GM18517 (cell line): ENCODE results near the gene IFITM1.
"Not testable (repeated sequence)": the region's sequence is repeated elsewhere in the genome, so short reads cannot be mapped to it uniquely, and the experiment has no call there.

Experiments
- ATAC-seq: cut with Tn5 transposase; IDR thresholded peaks from one replicate; pipeline ENCODE4 v1.9.1; 2021; ENCODE audit warnings: mild to moderate bottlenecking, moderate library complexity; ENCODE audit not compliant: unreplicated experiment

Gene IFITM1

DNA sequence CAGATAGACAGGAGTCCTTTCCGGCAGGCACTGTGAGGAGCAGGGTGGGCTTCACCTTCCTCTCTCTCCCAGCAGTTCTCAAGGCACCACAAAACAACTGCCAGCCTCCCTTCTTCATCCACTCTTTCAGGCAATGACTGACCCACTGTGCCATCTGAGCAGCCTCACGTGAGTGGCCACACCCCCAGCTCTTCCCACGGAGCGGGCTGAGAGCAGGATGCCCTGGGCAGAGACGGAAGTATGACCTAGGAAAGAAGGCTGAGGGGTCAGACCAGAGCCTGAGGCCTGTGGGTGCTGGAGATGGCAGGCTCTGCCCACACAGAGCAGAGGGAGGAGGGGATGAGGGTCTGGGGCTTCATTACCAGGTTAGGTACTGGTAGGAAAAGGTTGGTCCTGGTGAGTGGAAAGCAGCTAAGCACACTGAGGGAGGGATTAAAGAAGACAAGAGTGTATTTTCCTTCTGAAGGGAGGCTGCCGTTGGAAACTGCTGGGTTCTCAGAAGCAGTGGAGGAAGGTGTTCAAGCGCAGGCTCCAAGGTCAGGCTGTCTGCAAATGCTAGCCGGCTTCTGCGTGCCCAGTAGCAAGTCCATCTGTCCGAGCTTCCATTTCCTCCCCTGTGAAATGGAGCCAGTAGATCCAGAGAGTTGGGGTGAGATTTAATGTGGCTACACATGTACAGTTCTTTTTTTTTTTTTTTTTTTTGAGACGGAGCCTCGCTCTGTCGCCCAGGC lies 31.0 kb upstream of the IFITM1 start:
- ATAC-seq, result no peak

DNA sequence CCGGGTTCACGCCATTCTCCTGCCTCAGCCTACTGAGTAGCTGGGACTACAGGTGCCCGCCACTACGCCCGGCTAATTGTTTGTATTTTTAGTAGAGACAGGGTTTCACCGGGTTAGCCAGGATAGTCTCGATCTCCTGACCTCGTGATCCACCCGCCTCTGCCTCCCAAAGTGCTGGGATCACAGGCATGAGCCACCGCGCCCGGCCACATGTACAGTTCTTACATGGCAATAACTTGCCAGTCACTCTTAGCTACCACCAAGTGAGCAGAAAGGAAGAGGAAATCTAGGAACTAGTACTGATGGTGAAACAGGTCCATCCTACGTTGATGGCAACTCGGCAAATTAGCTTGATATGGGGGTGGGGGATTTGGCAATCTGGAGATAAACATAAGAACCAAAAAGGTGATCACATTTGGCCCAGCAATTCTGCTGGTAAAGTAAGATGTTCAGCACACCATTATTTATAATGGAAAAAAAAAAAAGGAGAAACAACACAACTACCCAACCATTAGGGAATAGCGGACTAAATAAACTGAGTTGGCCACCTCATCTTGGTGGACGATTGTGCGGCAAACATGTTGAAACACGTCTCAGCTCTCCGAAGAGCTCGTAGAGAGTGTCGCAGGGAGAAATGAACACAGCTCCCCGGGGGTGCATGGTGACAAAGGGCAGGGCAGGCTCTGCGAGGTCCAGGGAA lies 30.3 kb upstream of the IFITM1 start:
- ATAC-seq, result no peak

DNA sequence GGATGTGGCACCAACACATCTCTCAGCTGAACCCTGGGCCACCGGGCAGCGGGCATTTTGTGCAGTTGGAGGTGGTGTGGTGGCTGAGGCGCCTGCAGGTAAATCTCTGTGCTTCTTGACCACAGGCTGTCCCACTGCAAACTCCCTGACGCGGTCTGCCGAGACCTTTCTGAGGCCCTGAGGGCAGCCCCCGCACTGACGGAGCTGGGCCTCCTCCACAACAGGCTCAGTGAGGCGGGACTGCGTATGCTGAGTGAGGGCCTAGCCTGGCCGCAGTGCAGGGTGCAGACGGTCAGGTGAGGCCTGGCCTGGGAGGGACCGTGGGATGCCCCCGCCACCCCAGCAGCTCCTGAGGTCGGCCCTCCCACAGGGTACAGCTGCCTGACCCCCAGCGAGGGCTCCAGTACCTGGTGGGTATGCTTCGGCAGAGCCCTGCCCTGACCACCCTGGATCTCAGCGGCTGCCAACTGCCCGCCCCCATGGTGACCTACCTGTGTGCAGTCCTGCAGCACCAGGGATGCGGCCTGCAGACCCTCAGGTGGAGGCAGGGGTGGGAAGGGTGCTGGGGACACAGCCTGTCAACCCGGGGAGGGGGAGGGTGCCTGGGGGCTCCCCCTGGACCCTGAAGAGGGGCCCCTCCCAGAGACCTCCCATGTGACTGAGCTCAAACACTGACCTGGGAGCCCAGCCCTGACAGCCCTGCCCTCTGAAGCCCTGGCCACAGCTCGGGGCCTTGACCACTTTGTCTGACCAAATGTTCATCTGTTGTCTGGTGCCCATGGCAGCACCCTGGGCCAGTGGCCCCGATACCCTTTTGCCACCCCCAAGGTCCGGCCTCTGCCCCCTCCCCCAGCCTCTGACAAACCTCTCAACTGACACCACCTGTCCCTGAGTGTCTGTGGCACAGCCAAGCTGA lies 29.5 kb upstream of the IFITM1 start:
- ATAC-seq, result no peak

DNA sequence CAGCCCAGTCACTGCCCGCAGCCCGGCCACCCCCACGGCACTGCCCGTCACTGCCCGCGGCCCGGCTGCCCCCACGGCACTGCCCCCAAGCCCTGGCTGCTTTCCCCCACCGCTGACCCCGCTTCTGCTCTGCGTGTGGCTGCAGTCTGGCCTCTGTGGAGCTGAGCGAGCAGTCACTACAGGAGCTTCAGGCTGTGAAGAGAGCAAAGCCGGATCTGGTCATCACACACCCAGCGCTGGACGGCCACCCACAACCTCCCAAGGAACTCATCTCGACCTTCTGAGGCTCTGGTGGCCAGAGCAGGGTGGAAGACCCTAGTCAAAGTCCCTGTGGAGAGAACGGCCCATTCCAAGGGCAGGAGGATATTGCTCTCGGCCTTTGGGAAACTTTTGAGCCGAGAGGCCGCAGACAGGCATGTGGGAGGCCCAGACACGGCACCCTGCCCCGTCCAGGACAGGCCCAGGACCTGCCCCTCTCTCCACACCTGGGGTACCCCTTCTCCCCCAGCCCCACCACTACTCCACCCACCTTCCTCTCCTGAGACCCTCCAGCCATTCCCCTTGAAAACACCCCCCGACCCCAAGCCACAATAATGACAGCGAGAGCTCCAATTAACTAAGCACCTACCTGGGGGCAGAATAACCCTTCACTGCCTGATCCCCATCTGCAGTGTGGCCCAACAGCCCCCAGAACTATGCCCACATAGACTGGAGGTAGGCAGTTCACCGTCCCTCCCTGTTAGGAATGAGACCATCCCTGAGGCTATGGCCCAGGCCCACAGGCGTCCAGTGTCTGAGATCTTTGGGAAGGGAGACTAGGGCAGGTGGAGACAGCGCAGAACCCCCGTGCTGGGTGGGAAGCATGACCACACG lies 28.6 kb upstream of the IFITM1 start:
- ATAC-seq, result no peak

DNA sequence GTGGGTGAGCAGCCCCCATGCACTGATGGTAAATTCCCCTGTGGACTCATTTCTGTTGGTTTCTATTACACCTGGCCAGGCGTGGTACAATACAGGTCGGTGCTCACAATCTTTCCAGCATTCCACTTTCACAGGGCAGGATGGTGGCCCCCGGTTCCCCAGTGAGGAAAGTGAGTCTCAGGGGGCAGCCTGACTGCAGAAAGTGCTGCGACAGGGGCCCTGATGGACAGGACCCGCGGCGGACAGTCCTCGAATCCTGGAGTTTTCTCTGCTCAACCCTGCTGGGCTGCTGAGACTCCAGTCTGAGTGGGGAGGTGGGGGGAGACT lies 28.0 kb upstream of the IFITM1 start:
- no peak for ATAC-seq

DNA sequence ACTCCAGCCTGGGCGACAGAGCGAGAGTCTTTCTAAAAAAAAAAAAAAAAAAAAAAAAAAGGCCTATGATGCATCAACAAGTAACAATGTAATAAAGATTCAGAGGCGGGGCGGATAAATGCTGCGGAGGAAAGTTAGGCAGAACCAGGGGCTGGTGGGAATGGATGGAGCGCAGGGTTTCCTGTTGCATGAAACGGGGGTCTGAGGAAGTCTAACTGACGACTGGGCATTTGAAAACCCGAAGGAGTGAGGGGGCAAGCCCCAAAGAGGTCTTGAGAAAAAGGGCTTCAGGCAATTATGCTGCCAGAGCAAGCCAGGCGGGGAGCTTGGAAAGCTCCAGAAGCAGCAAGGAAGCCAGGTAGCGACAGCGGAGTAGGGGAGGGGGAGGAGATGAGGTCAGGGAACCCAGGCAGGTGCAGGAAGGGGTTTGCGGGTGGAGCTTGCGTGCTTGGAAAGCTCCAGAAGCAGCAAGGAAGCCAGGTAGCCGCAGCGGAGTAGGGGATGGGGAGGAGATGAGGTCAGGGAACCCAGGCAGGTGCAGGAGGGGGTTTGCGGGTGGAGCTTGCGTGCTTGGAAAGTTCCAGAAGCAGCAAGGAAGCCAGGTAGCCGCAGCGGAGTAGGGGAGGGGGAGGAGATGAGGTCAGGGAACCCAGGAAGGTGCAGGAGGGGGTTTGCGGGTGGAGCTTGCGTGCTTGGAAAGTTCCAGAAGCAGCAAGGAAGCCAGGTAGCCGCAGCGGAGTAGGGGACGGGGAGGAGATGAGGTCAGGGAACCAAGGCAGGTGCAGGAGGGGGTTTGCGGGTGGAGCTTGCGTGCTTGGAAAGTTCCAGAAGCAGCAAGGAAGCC lies 26.6 kb upstream of the IFITM1 start:
- not testable (repeated sequence) for ATAC-seq

DNA sequence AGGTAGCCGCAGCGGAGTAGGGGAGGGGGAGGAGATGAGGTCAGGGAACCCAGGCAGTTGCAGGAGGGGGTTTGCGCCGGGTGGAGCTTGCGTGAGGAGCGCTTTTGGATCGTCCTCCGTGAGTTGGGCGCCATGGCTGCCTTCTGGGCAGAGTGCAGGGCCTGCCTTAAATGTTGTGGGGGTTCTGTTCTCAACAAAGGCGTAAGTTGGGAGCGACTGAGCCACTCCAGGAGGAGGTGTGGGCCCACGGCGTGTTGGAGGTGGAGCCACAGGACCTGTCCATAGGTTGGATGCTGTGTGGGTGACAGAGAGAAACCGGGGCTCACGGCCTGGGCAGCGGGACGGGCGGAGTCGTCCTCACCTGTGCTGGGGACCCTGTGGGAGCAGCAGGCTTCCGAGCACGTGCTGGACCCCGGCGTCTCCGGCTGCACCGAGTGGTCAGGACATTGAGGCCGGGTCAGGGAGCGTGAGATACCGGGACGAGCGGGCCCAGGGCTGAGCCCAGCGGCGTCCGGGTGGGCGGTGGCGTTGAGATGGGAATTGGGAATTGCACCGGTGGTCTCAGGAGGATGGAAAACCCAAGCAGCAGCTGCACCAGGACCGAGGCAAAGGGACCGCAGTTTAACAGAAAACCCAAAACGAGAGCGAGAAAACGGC lies 25.9 kb upstream of the IFITM1 start:
- ATAC-seq, result no peak

DNA sequence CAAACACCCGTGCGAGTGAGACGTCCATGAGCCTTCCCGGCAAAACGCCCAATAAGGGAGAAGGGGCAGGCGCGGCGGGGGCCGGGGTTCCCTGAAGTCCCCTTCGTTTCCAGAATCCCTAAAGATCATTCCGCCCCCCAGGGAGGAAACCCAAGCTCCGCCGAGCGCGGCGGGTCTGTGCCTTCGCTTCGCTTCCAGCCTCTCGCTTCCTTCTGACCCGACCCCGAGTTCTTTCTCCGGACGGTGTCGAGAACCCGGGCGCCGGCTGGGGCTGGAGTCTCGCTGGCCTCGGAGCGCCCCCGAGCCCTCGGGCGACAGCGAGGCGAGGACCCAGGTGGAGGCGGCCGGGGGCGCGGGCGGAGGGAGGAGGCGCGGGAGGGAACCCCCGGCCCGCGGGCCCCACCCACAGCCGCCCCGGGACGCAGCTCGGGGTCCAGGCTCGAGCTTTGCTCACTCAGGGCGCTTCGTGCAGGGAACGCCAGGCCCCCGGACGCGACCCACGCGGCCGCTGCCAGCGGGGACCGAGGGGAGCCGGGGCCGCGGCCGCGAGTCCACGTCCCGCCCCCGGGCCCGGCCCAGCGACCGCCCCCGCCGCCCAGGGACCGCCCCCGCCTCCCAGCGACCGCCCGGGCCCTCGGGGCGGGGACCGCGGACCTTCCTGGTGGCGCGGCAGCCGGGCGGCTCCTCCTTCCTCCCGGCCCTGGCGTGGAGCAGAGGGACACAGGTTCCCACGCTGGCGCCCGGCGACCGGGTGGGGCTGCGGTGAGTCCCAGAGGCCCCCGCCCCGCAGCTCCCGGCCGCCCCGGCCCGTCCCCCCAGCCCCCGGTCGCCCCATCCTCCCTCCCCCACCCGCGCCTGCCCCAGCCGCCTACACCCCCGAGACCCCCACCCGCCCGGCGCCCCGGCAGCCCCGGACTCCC lies 25.1 kb upstream of the IFITM1 start, which contains the start of gene PGGHG:
TSS of gene PGGHG (plus strand) at position 649 of the 920 bp plus-strand sequence. CDS start 691 bp downstream, outside the sequence.
- no peak for ATAC-seq

DNA sequence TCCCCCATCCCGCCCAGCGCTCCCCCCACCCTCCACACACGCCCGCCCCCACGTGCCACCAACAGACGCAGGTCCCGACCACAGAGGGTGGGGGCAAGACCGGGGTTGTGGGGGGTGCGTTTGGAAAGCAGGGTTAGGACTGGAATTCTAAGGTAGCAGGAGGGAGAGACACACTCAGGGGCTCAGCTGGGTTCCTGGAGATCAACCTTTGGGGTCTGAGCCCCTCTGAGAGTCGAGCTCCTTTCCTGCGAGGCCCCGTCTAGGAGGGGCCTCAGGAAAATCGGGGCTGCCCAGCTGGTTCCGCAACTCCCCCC lies 24.5 kb upstream of the IFITM1 start:
- ATAC-seq, result no peak

DNA sequence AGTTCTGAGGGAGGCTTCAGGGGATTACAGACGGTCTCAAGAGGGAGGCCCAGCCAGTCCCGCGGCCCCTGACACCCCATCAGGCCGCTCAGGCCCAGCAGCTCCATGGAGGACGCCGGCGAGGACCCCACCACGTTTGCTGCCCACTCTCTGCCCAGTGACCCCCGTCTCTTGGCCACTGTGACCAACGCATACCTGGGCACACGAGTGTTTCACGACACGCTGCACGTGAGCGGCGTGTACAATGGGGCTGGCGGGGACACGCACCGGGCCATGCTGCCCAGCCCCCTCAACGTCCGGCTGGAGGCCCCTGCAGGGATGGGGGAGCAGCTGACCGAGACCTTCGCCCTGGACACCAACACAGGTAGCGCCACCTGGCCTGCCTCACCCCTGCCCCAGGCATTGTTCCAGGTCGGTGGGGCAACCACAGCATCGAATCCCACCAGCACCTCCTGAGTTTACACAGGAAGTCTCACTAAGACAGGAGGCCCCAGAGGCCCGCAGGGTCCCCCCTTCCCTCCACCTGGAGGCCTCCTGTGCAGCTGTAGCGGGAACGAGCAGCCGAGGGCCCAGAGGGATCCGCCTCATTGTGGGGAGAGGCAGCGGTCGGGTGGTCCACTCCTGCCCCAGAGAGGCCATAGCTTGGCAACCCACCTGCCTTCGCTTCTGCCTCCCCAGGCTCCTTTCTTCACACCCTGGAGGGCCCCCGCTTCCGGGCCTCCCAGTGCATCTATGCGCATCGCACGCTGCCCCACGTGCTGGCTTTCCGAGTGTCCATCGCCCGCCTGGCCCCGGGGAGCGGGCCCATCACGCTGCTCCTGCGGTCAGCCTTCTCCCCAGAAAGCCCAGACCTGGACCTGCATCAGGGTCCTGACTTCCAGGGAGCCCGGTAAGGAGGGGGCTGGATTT lies 23.9 kb upstream of the IFITM1 start:
- no peak for ATAC-seq

DNA sequence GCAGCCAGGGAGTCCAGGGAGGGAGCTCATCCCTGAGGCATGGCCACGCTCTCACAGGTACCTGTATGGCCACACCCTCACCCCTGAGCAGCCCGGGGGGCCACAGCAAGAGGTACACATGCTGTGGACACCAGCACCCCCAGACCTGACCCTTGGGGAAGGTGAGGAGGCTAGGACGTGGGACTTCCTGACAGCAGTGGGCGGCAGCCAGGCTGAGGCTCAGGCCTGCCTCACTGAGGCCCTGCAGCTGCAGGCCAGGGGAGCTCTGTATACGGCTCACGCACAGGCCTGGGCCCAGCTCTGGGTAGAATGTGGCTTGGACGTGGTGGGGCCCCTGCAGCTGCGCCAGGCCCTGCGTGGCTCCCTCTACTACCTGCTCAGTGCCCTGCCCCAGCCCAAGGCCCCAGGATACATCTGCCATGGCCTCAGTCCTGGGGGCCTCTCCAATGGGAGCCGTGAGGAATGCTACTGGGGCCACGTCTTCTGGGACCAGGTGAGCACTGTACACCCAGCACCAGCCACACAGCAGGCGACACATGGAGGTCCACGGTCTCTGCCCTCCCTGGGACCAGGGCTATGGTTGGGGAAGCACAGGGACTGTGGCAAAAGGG lies 23.1 kb upstream of the IFITM1 start:
- ATAC-seq, result no peak

DNA sequence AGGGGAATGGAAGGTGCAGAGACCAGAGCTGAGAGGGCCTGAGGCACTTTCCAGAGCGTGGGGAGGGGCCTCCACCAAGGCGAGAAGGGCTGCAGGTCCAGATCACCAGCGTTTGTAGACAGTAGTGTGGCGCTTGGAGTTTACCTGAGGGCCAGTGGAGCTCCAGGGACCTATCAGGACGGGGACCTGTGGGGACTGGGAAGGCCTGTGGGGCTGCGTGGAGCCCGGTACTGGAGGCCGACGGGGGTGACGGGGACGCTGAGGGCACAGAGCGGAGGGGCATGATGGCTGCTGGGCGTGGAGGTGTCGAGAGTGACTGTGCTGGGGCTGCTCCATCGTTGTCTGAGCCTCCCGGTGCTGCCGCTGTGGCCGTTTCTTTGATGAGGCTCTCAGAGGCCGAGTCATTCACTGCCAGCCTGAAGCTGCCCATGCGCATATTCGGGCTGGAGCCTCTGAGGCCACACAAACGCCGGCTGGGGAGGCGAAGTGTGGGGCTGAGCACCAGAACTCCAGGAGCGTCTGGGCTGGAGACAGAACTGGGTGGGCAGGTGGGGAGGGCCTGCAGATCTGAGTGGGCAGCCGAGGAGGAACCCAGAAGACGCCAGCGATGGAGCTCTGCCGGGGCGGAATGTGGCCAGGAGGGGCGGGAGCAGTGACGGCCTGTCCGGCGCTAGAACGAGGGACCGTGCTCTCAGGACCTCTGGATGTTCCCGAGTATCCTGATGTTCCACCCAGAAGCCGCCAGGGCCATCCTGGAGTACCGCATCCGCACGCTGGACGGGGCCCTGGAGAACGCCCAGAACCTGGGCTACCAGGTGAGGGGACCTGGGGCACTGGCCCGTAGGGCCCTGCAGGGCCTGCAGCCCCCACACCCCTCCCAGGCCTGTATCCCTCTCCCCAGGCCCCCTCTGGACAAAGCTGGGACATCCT lies 22.3 kb upstream of the IFITM1 start:
- no peak for ATAC-seq

DNA sequence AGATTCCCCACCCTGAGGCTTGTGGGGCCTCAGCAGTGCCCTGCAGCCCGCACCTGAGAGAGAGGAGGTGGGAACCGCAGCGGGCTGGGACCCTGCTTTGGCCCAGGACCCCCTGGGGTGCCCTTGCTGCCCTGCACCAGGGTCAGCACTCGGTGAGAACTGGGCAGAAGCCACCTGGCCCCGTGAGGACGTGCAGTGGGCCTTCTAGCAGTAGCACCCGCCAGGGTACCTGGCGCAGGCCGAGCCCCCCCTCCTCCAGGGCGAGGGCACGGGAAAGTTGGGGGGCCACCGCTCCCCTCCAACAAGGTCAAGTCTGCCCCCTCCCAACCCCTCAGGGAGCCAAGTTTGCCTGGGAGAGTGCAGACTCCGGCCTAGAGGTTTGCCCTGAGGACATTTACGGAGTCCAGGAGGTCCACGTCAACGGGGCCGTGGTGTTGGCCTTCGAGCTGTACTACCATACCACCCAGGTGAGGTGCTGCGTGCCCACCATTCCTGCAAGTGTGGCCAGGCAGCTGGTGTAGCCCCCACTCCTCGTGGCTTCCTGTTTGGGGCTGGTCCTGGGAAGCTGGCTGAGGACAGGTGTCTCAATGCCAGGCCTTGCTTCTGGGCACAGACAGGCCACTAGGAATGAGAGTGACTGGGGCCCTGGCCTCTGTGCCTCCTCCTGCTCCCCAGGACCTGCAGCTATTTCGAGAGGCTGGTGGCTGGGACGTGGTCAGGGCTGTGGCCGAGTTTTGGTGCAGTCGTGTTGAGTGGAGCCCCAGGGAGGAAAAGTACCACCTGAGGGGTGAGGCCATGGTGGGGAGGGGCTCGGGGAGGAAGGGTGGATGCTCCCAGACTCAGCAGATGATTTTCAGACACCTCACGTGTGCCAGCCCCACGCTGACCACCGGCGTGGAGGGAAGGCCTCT lies 21.4 kb upstream of the IFITM1 start:
- ATAC-seq, result no peak

DNA sequence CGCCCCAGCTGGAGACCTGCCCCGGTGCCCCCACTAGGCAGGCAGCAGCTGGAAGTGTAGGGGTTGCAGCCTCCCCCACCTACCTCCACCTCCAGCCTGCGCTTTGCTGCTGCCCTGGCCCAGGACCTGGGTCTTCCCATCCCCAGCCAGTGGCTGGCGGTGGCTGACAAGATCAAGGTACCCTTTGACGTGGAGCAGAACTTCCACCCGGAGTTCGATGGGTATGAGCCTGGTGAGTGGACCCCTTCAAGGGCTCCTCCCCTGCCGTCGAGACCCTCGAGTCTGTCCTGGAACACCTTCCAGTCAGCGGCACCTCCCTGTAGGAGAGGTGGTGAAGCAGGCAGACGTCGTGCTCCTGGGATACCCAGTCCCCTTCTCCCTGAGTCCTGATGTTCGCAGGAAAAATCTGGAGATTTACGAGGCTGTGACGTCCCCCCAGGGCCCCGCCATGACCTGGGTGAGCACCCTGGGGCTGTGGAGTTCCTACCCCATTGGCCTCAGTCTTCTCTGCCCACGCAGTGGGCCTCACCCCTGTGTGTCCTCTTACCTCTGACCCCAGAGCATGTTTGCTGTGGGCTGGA lies 20.5 kb upstream of the IFITM1 start:
- ATAC-seq, result no peak
